HCT116 (cell line): ENCODE results near the gene NKX6-2.

Source experiments
- CTCF ChIP-seq, 3 experiments: fragments of 200-600 bp in 1 of 3; sonication (generic) in 1 of 3; IDR thresholded peaks in 2 of 3; conservative IDR thresholded peaks in 1 of 3; 2 replicates each; pipeline ENCODE4 v1.5.1; 2012 to 2017; ENCODE audit warnings: low read depth in 2 of 3, low read length in 2 of 3, antibody characterized with exemption in 1 of 3, borderline replicate concordance in 1 of 3, control low read depth in 1 of 3, mild to moderate bottlenecking in 1 of 3, mixed read lengths in 1 of 3, mixed run types in 1 of 3, moderate library complexity in 1 of 3; ENCODE audit not compliant: insufficient read depth in 1 of 3
- EZH2 ChIP-seq: fragments of 200-600 bp; sonication (generic); IDR thresholded peaks from 2 replicates; pipeline ENCODE4 v1.6.1; 2017; ENCODE audit warnings: antibody characterized with exemption, mixed run types
- EZH2phosphoT487 ChIP-seq: fragments of 200-600 bp; IDR thresholded peaks from 2 replicates; pipeline ENCODE4 v1.6.1; 2018; ENCODE audit warnings: antibody characterized with exemption, borderline replicate concordance
- JUND ChIP-seq: IDR thresholded peaks from 2 replicates; pipeline ENCODE4 v1.6.1; 2012
- MAX ChIP-seq: IDR thresholded peaks from 2 replicates; pipeline ENCODE4 v1.6.1; 2012
- POLR2A ChIP-seq: IDR thresholded peaks from 2 replicates; pipeline ENCODE4 v1.7.0; 2011; ENCODE audit warnings: borderline replicate concordance; ENCODE audit not compliant: insufficient read depth, insufficient read length; ENCODE audit errors: extremely low read depth
- POLR2AphosphoS5 ChIP-seq: IDR thresholded peaks from 2 replicates; pipeline ENCODE4 v1.6.1; 2011; ENCODE audit warnings: mild to moderate bottlenecking, low read depth, low read length, moderate library complexity
- SIN3A ChIP-seq: IDR thresholded peaks from 2 replicates; pipeline ENCODE4 v1.6.1; 2012; ENCODE audit warnings: low read depth
- YY1 ChIP-seq: IDR thresholded peaks from 2 replicates; pipeline ENCODE4 v1.6.1; 2011; ENCODE audit warnings: low read length, low read depth, moderate library complexity, mild to moderate bottlenecking; ENCODE audit not compliant: insufficient replicate concordance; ENCODE audit errors: extremely low read depth
- ZBTB33 ChIP-seq: IDR thresholded peaks from 2 replicates; pipeline ENCODE4 v1.6.1; 2011; ENCODE audit warnings: mild to moderate bottlenecking, low read length, moderate library complexity; ENCODE audit not compliant: insufficient replicate concordance; ENCODE audit errors: extremely low read depth
- ZNF274 ChIP-seq: fragments of 200-500 bp; sonication (Bioruptor generic); IDR thresholded peaks from 2 replicates; pipeline ENCODE4 v1.6.1; 2014; ENCODE audit warnings: mild to moderate bottlenecking, low read depth, low read length, inconsistent platforms

- TF ChIP-seq JUND (no peak), POLR2AphosphoS5 (no peak), ZNF274 (no peak), ZBTB33 (no peak), CTCF (IDR thresholded peaks at IDR 0.05 in 2 of 3, conservative IDR thresholded peaks at IDR 0.05 in 1 of 3; ENCODE audit: borderline replicate concordance in 1 of 3, insufficient read depth in 1 of 3, low read depth in 2 of 3, low read length in 2 of 3) (no peak), EZH2 (no peak), SIN3A (no peak), MAX (no peak), EZH2phosphoT487 (no peak), POLR2A (no peak), YY1 (no peak)
Measured at GRCh38 chr10:132790934-132791829, 5.2 kb upstream of the NKX6-2 start.
